AG04449 (cell line): Measurements from ENCODE around the gene TGFBR3.

Experiments
- CTCF ChIA-PET: fragments of 350-600 bp; formaldehyde crosslinking; extraction: SDS; loops from one replicate; lab custom pipeline; 2021; ENCODE audit warnings: antibody characterized with exemption; lab: Yijun Ruan, JAX
- POLR2A ChIA-PET: fragments of 400-600, 350-600 bp; formaldehyde crosslinking; extraction: SDS; loops from one replicate; lab custom pipeline; 2020; ENCODE audit warnings: antibody characterized with exemption, inconsistent platforms; lab: Yijun Ruan, JAX
- DNase-seq: peaks from one replicate; pipeline ENCODE4 v3.0.0-alpha.2; 2010; ENCODE audit warnings: low read depth, low spot score
- H3K4me3 ChIP-seq: 2 replicates; pipeline ENCODE4 v1.5.1; 2011; ENCODE audit warnings: low read depth, mild to moderate bottlenecking, control low read depth, low read length
- TF ChIP-seq, protein P1 (sequence below): IDR thresholded peaks from one replicate; pipeline ENCODE4 v1.5.1; 2011; ENCODE audit warnings: mild to moderate bottlenecking, moderate library complexity, low read length, control low read depth, inconsistent platforms; ENCODE audit not compliant: insufficient read depth; ENCODE audit errors: missing control alignments

The TGFBR3 gene

DNA sequence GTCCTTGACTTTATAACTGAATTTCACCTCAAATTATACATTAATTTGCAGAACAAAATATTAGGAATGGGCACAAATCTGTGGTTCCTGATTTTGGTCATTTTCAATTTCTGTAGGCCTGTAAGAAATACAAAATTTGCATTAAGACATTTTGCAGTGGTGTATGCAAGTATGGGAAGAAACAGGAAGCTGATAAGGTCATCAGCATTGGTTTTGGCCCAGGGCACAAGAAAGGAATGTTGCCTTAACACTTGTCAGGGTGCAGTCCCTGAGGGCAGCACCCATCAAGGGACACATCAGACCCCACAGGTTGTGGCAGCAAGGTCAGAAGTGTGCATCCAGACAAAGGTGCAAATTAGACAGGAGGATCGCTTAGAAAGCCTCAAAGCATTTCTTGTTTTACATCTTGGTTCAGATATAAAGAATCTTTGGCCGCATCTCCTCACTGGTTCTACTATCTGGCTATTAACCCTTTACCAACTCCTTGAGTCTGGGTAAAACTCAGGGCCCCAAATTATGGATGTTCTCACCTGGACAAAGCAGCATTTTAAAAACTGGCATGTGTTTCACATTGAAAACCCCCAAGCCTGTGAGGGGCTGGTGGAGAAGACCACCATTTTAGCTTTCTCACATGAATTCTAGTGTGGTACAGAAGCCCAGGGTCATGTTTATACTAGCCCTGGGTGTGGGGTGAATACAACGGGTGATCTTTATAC lies 202.9 kb downstream of the TGFBR3 start:
- CTCF ChIA-PET, result no interaction called here

DNA sequence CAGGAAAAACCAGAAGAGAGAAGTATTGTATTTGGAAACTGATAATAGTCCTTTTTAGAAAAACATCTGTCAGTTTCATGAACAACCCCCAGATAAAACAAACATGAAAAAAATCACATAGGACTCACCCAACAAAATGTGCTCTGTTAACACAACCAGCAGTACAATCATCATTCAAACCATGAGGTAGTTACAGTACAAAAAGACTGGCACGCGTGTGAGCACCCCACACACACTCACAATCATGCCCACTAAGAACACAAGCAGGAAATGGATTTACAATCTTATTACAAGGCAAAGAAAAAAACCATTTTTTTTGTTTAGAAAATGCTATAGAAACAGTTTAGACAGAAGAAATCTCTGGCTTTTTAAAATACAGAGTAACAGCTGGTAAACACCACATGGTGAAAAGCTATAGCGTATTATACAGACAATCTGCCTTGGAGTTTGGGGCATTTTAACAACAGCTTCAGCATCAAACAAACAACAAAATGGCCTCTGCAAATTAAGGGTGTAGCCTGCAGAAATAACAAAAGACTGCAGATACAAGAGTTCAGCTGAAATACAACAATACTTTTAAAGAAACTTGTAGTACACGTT lies 205.3 kb downstream of the TGFBR3 start:
- H3K4me3 ChIP-seq, result no peak overlapping the region
- ChIA-PET POLR2A (no interaction called here), CTCF (interaction anchor here (1.3 kb wide), 1 partner anchor 19 kb away, joined by 4 read pairs; no protein-coding TSS in a partner anchor)
- TF ChIP-seq, protein P1, sequence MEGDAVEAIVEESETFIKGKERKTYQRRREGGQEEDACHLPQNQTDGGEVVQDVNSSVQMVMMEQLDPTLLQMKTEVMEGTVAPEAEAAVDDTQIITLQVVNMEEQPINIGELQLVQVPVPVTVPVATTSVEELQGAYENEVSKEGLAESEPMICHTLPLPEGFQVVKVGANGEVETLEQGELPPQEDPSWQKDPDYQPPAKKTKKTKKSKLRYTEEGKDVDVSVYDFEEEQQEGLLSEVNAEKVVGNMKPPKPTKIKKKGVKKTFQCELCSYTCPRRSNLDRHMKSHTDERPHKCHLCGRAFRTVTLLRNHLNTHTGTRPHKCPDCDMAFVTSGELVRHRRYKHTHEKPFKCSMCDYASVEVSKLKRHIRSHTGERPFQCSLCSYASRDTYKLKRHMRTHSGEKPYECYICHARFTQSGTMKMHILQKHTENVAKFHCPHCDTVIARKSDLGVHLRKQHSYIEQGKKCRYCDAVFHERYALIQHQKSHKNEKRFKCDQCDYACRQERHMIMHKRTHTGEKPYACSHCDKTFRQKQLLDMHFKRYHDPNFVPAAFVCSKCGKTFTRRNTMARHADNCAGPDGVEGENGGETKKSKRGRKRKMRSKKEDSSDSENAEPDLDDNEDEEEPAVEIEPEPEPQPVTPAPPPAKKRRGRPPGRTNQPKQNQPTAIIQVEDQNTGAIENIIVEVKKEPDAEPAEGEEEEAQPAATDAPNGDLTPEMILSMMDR, result no peak
- no peak for DNase-seq

More for the DNA sequence above, 202.9 kb downstream of the TGFBR3 start:
- H3K4me3 ChIP-seq, result no peak overlapping the region
- DNase-seq, result no peak
- POLR2A ChIA-PET, result no interaction called here
- TF ChIP-seq, protein P1, result no peak

DNA sequence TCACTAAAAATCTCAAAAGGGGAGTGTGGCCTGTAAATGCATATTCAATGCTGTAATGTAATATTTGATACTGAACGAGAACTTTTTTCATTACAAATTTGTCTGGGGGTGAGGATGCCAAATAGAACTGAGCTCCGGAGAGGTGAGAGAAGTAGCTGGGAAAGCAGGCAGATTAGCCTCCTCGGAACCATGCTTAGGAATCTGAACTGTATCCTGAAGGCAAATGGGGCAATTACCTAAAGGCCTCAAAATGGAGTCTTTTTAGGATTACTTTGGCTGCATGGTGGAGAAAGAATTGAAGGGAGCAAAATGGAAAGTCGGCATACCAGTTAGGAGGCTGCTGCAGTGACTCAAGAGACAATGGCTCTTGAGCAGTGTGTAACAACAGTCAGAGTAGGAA lies 206.5 kb downstream of the TGFBR3 start:
- no peak overlapping the region for H3K4me3 ChIP-seq
- CTCF ChIA-PET, result interaction anchor here (0.6 to 1.2 kb wide), 3 partner anchors 12 to 169 kb away, joined by 3 read pairs; no protein-coding TSS in a partner anchor
- no peak for DNase-seq
- TF ChIP-seq, protein P1, result no peak
- POLR2A ChIA-PET, result no interaction called here

DNA sequence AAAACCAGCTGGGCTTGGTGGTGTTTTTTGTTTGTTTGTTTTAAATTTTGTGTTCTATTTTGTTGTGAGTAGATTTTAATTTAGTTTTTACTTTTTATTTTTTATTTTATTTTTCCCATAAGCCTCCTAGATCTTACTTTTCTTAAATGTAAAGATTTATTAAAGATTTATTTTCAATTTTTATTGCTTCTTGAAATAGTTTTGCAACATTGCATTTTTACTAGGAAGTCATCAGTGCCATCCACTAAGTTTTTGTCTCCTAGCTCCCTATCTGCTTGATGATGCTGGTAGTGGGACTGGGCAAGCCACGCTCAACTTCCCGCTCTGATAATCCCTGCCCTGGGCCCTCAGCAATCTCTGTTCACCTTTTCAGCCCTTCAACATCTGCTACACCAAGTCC lies 209.9 kb downstream of the TGFBR3 start:
- DNase-seq, result no peak
- H3K4me3 ChIP-seq, result no peak overlapping the region
- POLR2A ChIA-PET, result no interaction called here
- CTCF ChIA-PET, result interaction anchor here (1.3 kb wide), 1 partner anchor 8 kb away, joined by 3 read pairs; no protein-coding TSS in a partner anchor
- TF ChIP-seq, protein P1, result no peak

DNA sequence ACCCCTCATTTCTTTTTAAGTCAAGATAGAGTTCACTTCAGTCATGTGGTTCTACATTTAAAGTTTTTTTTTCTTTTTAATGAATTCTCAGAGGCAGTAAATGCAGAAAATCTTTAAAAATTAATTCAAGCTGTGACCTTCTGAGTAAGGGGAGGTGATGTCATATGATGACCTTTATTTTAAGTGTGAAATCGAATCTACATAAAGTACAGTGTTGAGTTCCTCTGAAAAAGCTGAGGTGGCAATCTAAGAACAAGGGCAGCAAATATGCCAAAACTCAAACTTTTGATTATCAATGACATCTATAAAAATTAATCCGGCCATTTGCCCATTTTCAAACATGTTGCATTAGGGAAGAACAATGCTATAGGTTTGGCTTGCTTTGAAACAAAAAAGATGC lies 211.8 kb downstream of the TGFBR3 start:
- POLR2A ChIA-PET, result no interaction called here
- DNase-seq, result no peak
- CTCF ChIA-PET, result no interaction called here
- TF ChIP-seq, protein P1, result no peak
- H3K4me3 ChIP-seq, result no peak overlapping the region

DNA sequence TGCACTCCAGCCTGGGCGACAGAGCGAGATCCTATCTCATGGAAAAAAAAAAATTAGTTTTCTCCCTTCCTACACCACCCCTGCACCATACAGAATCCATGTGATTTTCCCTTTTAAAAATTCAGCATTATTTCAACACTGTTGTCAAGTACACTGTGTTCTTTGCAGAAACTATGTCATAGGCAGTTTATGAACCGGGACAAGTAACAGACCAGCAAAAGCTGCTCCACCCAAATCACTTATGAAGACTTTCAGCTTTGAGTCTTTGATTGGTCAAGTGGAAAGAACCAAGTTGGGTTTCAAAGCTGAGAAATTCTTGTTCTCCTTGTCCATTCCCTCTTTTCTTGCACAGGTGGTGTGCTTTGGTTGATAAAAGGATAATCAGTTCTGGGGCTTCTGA lies 212.3 kb downstream of the TGFBR3 start:
- ChIA-PET POLR2A (no interaction called here), CTCF (no interaction called here)
- no peak for DNase-seq
- H3K4me3 ChIP-seq, result no peak overlapping the region
- TF ChIP-seq, protein P1, result no peak
